Stimulated activated CD4-positive, alpha-beta T cell treated with anti-CD3 and anti-CD28 coated beads, Interleukin-15, amount 100 ng/mL, for 48 hours (primary cell): Measurements from ENCODE around the gene RBBP6.
"Not testable (repeated sequence)": the region's sequence is repeated elsewhere in the genome, so short reads cannot be mapped to it uniquely, and the experiment has no call there.

Source experiments
- DNase-seq, 2 donors: peaks; one replicate each; pipeline ENCODE4 v3.0.0-alpha.2; 2020; ENCODE audit warnings: low read depth in 2 of 2

RBBP6 gene, protein sequence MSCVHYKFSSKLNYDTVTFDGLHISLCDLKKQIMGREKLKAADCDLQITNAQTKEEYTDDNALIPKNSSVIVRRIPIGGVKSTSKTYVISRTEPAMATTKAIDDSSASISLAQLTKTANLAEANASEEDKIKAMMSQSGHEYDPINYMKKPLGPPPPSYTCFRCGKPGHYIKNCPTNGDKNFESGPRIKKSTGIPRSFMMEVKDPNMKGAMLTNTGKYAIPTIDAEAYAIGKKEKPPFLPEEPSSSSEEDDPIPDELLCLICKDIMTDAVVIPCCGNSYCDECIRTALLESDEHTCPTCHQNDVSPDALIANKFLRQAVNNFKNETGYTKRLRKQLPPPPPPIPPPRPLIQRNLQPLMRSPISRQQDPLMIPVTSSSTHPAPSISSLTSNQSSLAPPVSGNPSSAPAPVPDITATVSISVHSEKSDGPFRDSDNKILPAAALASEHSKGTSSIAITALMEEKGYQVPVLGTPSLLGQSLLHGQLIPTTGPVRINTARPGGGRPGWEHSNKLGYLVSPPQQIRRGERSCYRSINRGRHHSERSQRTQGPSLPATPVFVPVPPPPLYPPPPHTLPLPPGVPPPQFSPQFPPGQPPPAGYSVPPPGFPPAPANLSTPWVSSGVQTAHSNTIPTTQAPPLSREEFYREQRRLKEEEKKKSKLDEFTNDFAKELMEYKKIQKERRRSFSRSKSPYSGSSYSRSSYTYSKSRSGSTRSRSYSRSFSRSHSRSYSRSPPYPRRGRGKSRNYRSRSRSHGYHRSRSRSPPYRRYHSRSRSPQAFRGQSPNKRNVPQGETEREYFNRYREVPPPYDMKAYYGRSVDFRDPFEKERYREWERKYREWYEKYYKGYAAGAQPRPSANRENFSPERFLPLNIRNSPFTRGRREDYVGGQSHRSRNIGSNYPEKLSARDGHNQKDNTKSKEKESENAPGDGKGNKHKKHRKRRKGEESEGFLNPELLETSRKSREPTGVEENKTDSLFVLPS (N-terminal part only)

DNA sequence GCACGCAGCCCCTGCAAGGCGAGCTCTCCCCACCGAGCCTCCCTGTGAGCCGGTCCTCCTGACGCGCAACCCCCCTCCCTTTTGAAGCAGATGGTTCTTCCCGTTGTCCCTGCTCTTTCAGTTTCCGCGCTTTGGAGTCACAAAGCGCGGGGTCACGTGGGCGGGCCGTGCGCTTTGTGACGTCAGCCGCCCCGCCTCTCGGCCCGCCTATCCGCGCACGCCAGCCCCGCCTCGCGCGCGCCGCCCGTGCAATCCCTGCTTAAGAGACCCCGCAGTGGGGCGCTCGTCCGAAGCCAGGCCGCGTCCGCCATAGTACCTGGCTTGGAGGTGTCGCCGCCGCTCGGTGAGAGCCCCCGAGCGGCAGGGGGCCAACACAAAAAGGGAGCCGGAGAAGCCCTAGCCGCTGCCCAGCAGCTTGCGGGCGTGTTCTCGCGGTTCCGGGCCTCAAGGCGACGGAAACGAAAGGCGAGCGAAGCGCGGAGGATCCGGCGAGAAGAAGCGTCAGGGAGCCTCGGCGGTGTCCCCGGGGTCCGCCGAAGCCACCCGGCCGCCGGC, at the start of gene RBBP6:
TSS of gene RBBP6 (plus strand) at position 272 of the 555 bp plus-strand sequence. CDS start 1,061 bp downstream, outside the sequence.
- peak; percentile 84 to 87 for DNase-seq

DNA sequence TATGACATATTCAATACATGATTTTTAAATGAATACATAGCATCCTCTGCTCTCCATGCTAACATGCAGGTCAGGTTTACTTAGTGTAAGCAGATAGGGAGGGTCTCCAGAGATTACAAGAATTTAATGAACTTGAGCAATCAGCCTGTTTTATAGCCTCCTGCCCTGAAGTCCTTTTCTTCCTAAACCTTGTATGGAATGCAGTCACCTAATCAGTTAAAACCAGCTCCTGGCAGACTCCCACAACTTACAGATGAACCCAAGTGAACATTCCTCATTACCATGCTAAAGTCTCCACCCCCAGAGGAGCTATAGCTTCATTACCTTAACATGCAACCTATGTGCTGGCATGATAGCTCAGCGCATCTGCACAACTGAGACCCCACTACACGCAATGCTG, 48.5 kb upstream of the RBBP6 start:
- DNase-seq, result no peak

DNA sequence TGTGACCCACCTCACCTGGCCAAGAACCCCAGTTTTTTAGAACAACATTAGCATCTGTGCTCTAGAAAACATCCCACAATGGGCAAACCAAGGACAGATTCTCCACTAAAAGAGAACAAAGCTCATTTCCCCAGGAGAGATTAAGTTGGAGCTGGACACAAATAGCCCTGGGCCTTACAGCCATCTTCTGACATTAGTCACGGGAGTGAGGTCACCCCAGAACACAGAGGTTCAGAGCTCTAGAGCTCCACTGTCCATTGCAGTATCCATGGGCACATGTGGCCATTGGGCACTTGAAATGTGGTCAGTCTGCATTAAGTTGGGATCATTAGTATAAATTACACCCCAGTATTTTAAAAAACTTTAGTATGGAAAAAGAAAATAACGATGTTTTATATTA, 47.6 kb upstream of the RBBP6 start:
- DNase-seq, result no peak

DNA sequence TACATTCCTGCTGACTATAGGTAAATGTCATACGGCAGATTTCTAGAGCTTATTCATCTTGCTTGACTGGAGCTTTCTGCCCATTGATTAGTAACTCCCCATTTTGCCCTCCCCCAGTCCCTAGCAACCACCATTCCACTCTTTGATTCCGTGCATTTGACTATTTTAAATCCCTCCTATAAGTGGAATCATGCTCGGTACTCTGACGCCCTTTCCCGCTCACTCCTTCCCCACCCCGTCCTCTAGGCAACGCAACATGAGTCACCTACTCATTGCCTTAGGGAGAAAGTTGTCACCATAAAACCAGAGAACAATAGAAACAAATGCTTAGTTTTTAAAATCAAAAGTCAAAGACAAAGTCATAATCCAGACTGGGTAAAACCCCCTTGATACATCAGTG, 45.5 kb upstream of the RBBP6 start:
- no peak for DNase-seq

DNA sequence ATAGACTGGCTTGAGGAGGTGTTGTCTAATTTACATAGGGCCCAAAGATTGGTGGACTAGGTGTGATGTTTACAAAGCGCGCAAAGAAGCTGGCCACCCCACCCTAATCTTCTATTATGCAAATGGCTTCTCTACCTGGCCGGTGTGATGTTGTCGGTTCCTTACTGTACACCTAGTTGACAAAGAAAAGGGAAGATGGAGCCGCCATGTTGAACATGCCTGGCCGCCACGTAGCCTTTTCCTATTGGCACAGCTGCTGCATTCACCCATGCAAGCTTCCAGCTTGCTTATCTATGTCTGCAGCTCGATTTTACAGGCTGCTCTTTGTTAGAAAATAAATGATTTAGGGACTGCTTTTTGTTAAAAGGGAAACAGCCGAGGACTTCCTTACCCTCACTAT, 44.2 kb upstream of the RBBP6 start:
- DNase-seq, result not testable (repeated sequence)

DNA sequence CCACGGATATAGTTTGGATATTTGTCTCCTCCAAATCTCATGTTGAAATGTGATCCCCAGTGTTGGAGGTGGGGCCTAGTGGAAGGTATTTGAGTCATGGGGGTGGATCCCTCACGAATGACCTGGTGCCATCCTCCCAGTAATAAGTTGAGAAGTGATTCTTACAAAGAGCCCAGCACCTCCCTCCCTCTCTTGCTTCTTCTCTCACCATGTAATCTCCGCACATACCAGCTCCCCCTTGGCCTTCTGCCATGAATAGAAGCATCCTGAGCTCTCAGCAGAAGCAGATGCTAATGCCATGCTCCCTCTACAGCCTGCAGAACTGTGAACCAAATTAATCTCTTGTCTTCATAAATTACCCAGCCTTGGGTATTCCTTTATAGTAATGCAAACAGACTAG, 41.9 kb upstream of the RBBP6 start:
- DNase-seq, result no peak

DNA sequence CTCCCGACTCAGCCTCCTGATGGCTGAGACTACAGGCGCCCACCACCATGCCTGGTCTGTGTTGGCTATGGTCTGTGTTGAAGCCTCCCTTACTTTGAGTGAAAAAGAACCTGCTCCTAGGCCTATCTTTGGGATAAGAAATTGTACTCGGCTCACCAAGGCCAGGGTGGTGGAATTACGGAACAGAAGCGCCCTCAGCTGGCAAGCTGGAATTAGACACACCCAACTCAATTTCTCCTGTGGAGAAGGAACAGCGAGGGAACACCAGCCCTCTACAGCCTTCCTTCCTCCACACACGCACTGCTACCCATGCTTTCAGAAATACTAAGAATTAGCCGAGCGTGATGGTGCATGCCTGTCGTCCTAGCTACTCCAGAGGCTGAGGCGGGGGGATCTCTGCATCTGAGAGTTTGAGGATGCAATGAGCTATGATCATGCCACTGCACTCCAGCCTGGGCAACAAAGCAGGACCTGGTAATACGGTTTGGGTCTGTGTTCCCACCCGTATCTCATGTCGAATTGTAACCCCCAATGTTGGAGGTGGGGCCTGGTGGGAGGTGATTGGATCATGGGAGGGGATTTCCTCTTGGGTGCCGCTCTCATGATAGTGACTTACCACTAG, 40.1 kb upstream of the RBBP6 start:
- DNase-seq, result peak in 1 of 2 donors; percentile 7

DNA sequence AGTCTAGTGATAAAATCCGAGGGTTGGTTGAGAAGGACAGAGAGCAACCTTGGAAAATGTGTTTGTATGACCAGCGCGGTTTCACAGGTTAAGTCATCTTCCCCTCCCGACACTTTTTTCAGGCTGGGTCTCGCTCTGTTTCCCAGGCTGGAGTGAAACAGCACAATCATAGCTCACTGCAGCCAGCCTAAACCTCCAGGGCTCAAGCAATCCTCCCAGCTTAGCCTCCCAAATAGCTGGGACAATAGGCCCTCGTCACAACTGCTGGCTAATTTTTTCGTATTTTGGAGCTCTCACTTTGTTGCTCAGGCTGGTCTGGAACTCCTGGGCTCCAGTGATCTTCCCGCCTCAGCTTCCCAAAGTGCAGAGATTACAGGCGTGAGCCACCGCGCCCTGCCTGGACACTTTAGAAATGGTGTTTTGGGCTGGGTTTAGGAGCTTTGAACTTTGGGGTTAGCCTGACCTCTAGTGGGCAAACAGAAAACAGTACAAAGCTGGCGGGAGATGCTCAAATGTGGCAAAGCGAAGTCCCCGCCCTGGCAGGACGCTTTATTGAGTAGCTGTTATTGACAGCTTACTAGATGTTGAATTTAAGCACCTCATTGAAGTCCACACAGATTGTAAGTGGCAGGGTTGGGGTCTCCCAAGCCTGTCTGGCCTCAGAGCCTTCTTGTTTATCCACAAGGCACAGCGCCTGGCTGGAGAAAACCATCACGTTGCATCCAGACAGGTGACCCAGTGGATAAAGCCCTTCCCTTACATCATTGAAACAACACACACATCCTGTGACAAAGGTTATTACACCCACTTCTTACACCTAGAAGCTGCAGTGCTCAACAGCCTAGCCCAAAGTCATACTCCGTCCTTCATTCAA, 34.7 kb upstream of the RBBP6 start:
- peak; percentile 17 to 50 for DNase-seq

DNA sequence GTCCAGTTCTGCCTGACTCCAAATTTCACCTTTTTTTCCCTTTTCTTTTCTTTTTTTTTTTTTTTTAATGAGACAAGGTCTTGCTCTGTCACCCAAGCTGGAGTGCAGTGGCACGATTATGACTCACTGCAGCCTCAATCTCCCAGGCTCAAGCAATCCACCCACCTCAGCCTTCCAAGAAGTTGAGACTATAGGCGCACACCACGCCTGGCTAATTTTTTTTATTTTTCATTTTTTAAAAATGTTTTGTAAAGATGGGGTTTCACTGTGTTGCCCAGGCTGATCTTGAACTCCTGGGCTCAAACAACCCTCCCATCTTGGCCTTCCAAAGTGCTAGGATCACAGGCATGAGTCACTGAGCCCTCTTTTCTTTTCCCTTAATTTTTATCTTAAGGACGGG, 33.4 kb upstream of the RBBP6 start:
- DNase-seq, result no peak

DNA sequence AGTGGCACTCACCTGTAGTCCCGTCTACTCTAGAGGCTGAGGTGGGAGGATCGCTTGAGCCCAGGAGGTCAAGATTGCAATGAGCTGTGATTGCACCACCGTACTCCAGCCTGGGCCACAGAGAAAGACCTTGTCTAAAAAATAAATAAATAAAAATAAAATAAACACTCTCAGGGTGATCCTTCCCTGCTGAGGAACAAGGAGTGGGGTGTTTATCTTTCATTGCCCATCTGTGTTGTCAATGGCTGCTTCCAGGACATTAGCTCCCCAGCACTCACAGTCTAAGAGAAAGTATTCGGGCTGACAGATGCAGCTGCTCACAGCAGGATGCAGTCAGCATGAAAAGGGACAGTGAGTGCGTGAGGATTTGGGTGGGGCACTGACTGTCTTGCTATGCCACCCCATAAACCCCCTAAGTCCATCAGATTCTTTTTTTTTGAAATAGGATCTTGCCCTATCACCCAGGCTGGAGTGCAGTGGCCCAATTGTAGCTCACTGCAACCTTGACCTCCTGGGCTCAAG, 31.3 kb upstream of the RBBP6 start:
- no peak for DNase-seq

DNA sequence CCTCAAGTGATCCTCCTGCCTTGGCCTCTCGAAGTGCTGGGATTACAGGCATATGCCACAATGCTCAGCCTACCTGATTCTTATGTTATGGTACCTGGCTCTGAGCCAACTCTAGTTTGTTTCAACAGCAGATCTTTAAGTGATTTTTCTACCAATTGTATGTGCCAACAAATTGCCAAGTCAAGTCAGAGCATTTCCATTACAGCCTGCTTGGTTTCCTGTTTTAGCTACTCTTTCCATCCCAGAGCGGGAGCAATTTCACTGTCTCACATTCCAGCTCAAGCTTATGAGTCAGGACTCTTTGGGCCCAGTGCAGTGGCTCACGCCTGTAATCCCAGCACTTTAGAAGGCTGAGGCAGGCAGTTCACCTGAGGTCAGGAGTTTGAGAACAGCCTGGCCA, 30.8 kb upstream of the RBBP6 start:
- no peak for DNase-seq

DNA sequence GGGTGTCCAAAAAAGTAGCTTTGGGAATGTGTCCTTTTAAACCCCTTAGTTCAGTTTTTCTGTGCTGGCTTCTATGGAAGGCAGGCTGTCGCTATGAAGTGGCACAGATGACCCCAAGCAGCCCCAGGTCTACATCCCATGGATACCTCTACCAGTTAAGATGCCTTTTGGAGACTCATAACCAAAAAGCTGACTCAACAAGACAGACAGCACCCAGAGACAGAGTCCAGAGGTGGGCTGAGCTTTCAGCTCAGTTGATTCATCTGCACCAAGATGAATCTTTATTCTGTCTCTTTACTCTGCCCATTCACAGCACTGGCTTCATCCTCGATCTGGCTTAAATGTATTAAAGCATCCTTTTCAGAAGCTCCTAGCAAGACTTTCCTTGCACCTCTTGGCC, 29.8 kb upstream of the RBBP6 start:
- DNase-seq, result no peak

DNA sequence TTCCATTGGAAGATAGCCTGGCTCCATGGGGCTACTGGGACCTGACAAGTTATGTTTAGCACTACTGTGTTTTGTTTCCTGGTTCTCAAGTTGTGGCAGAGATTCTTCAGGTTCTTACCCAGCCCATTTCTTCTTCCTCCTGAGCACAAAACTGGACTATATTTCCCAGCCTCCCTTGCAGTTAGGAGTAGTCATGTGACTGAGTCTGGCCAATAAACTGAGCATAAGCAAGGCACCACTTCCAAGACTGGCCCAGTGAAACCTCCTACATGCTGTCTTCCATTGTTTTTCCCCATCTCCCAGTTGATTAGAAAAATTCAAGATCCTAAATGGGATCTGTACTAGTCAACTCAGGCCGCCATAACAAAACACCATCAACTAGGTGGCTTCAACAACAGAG, 28.2 kb upstream of the RBBP6 start:
- DNase-seq, result no peak

DNA sequence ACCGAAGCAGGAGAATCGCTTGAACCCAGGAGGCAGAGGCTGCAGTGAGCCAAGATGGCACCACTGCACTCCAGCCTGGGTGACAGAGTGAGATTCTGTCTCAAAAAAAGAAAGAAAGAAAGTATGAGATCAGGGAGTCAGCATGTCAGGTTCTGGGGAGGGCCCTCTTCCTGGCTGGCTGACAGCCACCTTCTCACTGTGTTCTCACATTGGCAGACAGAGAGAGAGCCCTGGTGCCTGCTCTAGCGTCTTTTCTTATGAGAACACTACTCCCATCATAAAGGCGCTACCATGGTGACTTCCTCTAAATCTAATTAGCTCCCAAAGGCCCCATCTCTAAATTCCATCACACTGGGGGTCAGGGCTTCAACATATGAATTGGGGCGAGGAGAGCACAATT, 27.6 kb upstream of the RBBP6 start:
- DNase-seq, result no peak

DNA sequence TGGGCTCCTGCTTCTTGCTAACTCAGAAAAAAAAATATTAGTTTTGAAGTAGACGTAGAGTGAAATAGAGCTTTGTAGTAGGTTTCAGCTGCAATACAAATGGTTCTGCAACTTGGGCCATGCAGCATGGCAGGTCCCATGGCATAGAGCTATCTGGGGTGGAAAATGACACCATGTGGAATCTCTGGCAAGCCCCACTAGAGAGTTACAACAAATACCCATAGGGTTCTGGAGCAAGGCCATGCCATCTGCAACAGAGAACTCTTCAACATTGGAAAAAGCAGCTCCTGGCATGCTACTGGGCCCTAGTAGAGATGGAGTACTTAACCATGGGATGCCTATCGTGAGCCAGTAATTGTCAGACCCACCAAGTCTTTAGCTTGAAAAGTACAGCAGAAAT, 25.3 kb upstream of the RBBP6 start:
- no peak for DNase-seq

DNA sequence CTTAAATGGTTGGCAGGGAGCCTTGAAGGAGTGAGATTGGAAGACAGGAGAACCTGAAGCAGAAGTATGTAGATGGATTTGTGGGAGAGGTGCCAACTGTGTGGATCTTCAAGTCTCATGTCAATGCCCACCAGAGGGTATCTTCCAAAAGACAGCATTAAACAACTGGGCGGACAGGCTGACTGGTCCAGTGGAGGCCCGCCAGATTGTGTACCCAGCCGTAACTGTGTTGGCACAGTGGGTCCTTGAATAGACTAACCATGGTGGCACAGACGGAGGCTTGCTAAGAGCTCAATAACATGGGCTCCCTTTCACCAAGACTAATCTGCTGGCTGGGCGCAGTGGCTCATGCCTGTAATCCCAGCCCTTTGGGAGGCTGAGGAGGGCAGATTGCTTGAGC, 24.2 kb upstream of the RBBP6 start:
- DNase-seq, result no peak

DNA sequence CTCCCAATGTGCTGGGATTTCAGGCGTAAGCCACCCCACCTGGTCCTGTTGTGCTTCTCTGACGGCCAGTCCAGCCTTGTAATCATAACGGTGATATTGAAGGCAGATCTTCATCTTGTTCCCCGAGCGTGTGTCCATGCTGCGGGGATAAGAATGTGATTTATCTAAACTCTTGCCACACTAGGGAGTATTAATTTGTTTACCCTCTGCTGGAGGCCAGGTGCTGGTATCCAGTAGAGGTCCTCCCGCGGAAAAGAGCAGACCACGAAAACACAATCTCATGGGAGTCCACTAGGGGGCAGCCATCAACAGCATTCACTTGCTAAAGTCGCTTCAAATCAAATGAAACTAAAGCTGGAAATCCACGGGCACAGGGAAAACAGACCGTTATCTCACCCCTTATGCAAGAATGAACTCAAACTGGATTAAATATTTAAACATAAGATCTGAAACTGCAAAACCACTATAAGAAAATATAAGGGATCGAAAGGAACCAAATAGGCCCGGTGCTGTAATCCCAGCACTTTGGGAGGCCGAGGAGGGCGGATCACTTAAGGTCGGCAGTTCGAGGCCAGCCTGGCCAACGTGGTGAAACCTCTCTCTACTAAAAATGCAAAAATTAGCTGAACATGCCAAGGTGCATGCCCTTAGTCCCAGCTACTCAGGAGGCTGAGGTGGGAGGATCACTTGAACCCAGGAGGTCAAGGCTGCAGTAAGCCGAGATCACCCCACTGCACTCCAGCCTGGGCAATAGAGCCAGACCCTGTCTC, 22.3 kb upstream of the RBBP6 start:
- DNase-seq, result peak; percentile 48 to 64

DNA sequence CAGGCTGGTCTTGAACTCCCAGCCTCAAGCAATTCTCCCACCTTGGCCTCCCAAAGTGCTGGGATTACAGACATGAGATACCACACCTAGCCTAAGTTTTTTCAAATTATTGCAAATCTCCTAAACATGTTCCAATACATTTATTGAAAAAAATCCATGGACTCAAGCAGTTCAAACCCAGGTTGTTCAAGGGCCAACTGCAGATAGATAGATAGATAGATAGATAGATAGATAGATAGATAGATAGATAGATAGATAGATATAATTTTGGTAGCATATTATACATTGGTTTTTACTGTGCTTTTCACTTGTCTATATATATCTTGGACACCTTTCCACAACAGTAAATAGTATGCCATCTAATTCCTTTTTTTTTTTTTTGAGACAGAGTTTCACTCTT, 20.9 kb upstream of the RBBP6 start:
- no peak for DNase-seq

DNA sequence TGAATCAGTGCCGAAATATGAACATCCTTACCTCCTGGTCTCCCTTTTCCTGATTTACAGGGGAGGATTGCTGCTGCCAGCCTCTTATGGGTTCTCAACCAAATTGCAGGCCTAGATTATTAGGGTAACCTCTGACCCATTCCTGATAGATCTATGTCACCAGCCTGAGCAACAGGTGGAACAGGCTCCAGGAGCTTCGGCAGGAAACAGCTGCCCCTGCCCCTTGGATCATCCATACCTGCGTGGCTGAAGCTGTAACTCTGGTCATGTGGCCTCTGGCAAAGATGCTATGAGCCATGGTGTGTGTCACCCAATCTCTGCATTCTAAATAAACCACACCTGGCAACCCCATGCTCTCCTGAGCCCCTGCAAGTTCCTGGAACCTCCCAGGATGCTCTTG, 18.4 kb upstream of the RBBP6 start:
- no peak for DNase-seq

DNA sequence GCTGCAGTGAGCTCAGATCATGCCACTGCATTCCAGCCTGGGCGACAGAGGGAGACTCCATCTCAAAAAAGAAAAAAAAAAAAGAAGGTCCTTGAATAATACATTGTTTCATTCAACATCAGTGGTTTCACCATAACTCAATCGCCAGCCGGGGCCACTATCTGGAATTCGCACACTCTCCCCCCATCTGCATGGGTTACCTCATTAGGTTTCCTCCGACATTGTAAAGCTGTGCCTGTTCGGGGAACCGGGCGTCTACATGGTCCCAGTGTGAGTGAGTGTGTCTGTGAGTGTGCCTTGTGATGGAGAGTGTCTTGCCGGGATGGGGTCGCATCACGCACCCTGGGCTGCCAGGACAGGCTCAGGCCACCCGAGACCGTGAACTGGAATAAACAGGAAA, 16.6 kb upstream of the RBBP6 start:
- no peak for DNase-seq
